Stimulated activated CD8-positive, alpha-beta memory T cell treated with anti-CD3 and anti-CD28 coated beads, Interleukin-12 subunit alpha, Interleukin-12 subunit beta, amount 100 ng/mL, for 1 hour (primary cell): ENCODE results near the gene ANKRD26.

Experiments
- DNase-seq: peaks from one replicate; pipeline ENCODE4 v3.0.0-alpha.2; 2020; ENCODE audit warnings: low read depth

ANKRD26 gene

DNA sequence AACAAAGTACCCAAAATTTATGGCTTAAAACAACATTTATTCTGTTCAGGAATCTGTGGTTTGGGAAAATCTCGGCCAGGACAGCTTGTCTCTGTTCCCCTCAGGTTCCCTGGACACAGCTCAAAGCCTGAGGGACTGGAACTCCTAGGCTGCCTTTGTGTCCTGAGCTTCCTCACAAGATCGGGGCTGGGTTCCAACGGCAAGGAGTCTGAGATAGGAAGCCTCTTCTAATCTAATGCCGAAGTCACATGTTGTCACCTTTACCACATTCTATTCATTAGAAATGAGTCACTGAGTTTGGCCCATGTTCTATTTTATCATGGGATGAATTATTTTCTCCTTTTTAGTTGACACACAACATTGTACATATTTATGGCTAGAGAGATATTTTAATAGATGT, 80.5 kb downstream of the ANKRD26 start:
- DNase-seq: no peak

- DNase-seq: no peak
These were observed 102.7 kb downstream of the ANKRD26 start for GRCh38 chr10:26997610-26998009.

- no peak for DNase-seq
These were observed 105.6 kb downstream of the ANKRD26 start for GRCh38 chr10:26994743-26995142.

DNA sequence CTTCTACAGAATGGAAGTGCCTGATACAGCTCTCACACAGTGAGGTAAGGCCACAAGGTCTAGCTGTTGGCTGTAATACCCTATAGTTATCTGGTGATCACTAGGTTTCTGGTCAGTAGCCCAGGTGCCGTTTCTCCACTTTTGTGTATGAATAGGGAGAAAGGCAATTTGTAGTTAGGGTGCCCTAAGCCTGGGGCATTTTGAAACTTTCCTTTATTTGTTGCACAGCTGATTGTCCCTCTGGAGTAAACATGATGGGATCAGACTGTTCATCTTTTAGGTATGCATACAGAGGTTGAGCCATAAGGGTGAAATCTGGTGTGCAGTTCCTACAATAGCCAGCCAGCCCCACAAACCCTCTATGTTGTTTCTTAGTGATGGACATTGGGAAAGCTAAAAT, 112.4 kb downstream of the ANKRD26 start:
- no peak for DNase-seq

GRCh38 chr10:26983156-26983555, 117.1 kb downstream of the ANKRD26 start:
- DNase-seq: no peak

- DNase-seq: no peak
These were observed 118.2 kb downstream of the ANKRD26 start for GRCh38 chr10:26982058-26982457.

GRCh38 chr10:26981232-26981824, 119.0 kb downstream of the ANKRD26 start:
- no peak for DNase-seq

GRCh38 chr10:26978519-26978918, 121.8 kb downstream of the ANKRD26 start:
- no peak for DNase-seq

- DNase-seq: no peak
These were observed 122.7 kb downstream of the ANKRD26 start for GRCh38 chr10:26977635-26978034.

DNA sequence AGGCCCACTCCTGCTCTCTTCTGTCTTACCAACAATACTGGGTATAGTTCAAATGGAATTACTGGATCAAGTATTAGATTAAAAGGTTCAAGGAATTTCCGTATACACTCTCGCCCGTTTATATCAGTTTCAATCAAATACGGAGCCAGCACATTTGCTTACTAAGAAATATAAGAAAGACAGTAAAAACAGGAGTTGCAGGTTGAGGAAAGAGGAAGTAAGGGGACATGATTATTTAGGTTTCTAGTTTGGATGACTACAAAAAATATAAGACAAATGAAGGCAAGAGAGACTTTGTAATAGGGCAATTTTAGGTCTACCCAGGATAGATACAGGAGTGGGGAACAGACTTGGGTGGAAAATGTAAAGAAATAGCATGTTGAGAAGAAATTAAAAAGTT, 129.6 kb downstream of the ANKRD26 start:
- no peak for DNase-seq

DNA sequence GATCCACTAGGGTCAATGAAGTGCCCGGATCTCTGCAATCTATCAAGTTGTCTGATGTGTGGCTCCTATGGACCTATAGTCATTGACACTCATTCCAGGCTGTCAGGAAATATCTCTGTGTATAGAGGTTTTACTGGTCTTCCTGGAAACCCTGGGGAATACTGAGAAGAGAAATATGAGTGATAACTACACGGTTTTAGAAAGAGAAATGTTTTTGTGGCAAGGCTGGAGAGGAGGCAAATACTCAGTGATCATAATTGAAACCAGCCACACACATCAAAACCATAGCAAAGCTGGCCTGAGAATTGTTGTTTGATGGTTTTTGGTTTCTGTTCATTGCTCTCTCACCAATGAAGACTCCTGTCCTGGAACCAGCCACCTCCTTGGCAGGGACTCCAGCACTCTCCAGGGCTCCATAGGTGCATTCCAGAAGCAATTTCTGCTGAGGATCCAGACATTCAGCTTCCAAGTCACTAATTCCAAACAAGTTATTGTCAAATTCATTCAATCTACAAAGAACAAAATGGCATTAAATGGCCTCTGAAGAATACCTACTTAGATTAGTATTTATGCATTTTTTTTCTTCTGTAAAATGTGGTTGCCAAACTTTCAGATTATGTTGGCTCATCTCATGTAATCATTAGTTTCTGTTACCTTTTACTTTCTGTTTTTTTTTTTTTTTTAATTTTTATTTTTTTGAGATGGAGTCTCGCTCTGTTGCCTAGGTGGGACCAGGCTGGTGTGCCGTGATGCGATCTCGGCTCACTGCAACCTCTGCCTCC, 131.0 kb downstream of the ANKRD26 start:
- no peak for DNase-seq

GRCh38 chr10:26962835-26963234, 137.5 kb downstream of the ANKRD26 start:
- no peak for DNase-seq

- no peak for DNase-seq
These were observed 140.0 kb downstream of the ANKRD26 start for GRCh38 chr10:26960308-26960707.

DNA sequence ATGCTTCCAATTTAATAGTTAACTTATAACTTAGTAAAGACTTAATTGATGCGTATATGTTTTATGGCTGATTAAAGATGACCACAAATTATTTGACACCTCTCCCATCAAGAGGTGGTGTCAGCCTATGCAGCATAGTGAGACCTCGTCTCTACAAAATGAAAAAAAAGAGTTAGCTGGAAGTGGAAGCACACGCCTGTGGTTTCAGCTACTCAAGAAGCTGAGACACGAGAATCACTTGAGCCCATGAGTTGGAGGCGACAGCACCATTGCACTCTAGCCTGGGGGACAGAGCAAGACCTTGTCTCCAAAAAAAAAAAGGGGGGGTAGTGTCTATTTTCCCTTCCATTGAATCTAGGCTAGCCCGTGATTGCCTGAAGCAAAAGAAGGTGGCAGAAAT, 140.5 kb downstream of the ANKRD26 start:
- no peak for DNase-seq
